K562 (cell line): ENCODE results near the gene GCDH. TPM values are rescaled to one million over a fixed set of nuclear protein-coding genes. Genes with fewer than 3 reads are reported as not detected.
A peak's percentile ranks its signal among the peaks of the same experiment; 100 is the strongest.

Experiments used
- ATAC-seq: fragments of 200-7000 bp; cut with Tn5 transposase; 3 replicates; pipeline ENCODE4 v1.9.1; 2020; ENCODE audit warnings: moderate library complexity
- BruUV-seq: library from RNA; stranded (reverse); fragments of 400-500 nt; replicated peaks from 2 replicates; lab custom pipeline; 2021; lab: Mats Ljungman, UMichigan
- CTCF ChIA-PET: fragments of 300-600 bp; formaldehyde crosslinking; extraction: SDS; loops from one replicate; lab custom pipeline; 2021; ENCODE audit warnings: low intra/inter-chr PET ratio; lab: Yijun Ruan, JAX
- POLR2A ChIA-PET: fragments of 300-600, 350-650 bp; sonication (Branson Sonifier 250); formaldehyde crosslinking; extraction: SDS; loops from one replicate; lab custom pipeline; 2021; ENCODE audit warnings: antibody characterized with exemption, inconsistent platforms; lab: Yijun Ruan, JAX
- DNase-seq, 4 experiments: peaks; one replicate each; pipeline versions ENCODE4 v3.0.0 to v3.0.0-alpha.2; 2011 to 2018; ENCODE audit warnings: low spot score in 3 of 4, mixed read lengths in 3 of 4; ENCODE audit errors: extremely low read depth in 1 of 4
- FAIRE-seq: peaks from 2 replicates; lab custom pipeline; 2011; peaks lifted over from hg19 to GRCh38; lab: Jason Lieb, UNC
- H2AFZ ChIP-seq: 2 replicates; pipeline ENCODE4 v1.6.0; 2011; ENCODE audit warnings: low read depth, low read length, control low read depth, inconsistent platforms
- H3K27ac ChIP-seq: fragments of 200-600 bp; 3 replicates; pipeline ENCODE4 v1.8.0; 2011; ENCODE audit warnings: low read depth, mild to moderate bottlenecking, control low read depth, inconsistent platforms, low read length, moderate library complexity, mixed read lengths; ENCODE audit errors: extremely low read depth
- H3K27me3 ChIP-seq, 2 experiments: fragments of 300-600 bp in 1 of 2; 2 replicates in 1 of 2; 3 replicates in 1 of 2; pipeline versions ENCODE4 v1.6.0 to v1.8.0; 2011; ENCODE audit warnings: inconsistent platforms in 2 of 2, low read length in 2 of 2, mild to moderate bottlenecking in 1 of 2, mixed read lengths in 1 of 2, moderate library complexity in 1 of 2; ENCODE audit not compliant: control insufficient read depth in 2 of 2, insufficient read depth in 2 of 2
- H3K36me3 ChIP-seq: fragments of 300-600 bp; 3 replicates; pipeline ENCODE4 v1.8.0; 2011; ENCODE audit warnings: mild to moderate bottlenecking, low read length, inconsistent platforms; ENCODE audit not compliant: control insufficient read depth, insufficient read depth
- H3K4me1 ChIP-seq, 2 experiments: fragments of 200-600 bp in 1 of 2; replicated peaks in 1 of 2; 2 replicates in 1 of 2; 3 replicates in 1 of 2; pipeline versions ENCODE4 v1.5.1 to v1.8.0; 2011; ENCODE audit warnings: inconsistent platforms in 2 of 2, low read length in 2 of 2, mild to moderate bottlenecking in 1 of 2, mixed read lengths in 1 of 2, moderate library complexity in 1 of 2; ENCODE audit not compliant: control insufficient read depth in 2 of 2, insufficient read depth in 2 of 2
- H3K4me2 ChIP-seq: 2 replicates; pipeline ENCODE4 v1.6.1; 2011; ENCODE audit warnings: low read length, control low read depth, inconsistent platforms, mixed read lengths; ENCODE audit not compliant: insufficient read depth
- H3K4me3 ChIP-seq: fragments of 200-600 bp; sonication (generic), shearing (Covaris generic); 2 replicates; pipeline ENCODE4 v1.5.1; 2016; ENCODE audit warnings: control low read depth, inconsistent platforms
- H3K79me2 ChIP-seq: fragments of 200-600 bp; 3 replicates; pipeline ENCODE4 v1.8.0; 2011; ENCODE audit warnings: low read length, inconsistent platforms; ENCODE audit not compliant: control insufficient read depth, insufficient read depth
- H3K9ac ChIP-seq, 2 experiments: 2 replicates each; pipeline versions ENCODE4 v1.6.0 to v1.6.1; 2011; ENCODE audit warnings: low read depth in 2 of 2, low read length in 2 of 2, control low read depth in 1 of 2, inconsistent platforms in 1 of 2, mild to moderate bottlenecking in 1 of 2, mixed read lengths in 1 of 2; ENCODE audit not compliant: insufficient read depth in 1 of 2
- H3K9me1 ChIP-seq: one replicate; pipeline ENCODE4 v1.6.0; 2011; ENCODE audit warnings: inconsistent platforms, mild to moderate bottlenecking, low read length, moderate library complexity; ENCODE audit not compliant: control insufficient read depth, insufficient read depth
- H3K9me3 ChIP-seq: replicated peaks from 2 replicates; pipeline ENCODE4 v1.5.1; 2011; ENCODE audit warnings: low read depth, low read length, inconsistent platforms; ENCODE audit not compliant: control insufficient read depth, insufficient read depth
- H4K20me1 ChIP-seq: replicated peaks from 2 replicates; pipeline ENCODE4 v1.6.1; 2011; ENCODE audit warnings: low read length, inconsistent platforms, mixed read lengths; ENCODE audit not compliant: control insufficient read depth, insufficient read depth
- MBD2 ChIP-seq: sonication (generic); IDR thresholded peaks from 2 replicates; pipeline ENCODE4 v1.6.1; 2016; ENCODE audit warnings: low read depth, borderline replicate concordance
- PTTG1 ChIP-seq: fragments of 450-650 bp; IDR thresholded peaks from 2 replicates; pipeline ENCODE4 v1.6.1; 2016; ENCODE audit warnings: low read depth, mild to moderate bottlenecking, missing genetic modification characterization, missing compliant biosample characterization
- YY1 ChIP-seq, 3 experiments: IDR thresholded peaks; 2 replicates each; pipeline ENCODE4 v1.6.1; 2011; ENCODE audit warnings: low read length in 2 of 3, mild to moderate bottlenecking in 2 of 3, moderate library complexity in 2 of 3, borderline replicate concordance in 1 of 3, control low read depth in 1 of 3, low read depth in 1 of 3; ENCODE audit not compliant: insufficient read depth in 3 of 3, insufficient replicate concordance in 2 of 3, control insufficient read depth in 1 of 3, insufficient read length in 1 of 3; ENCODE audit errors: extremely low read depth in 1 of 3
- ZNF212 ChIP-seq: fragments of 450-650 bp; formaldehyde crosslinking; IDR thresholded peaks from 2 replicates; pipeline ENCODE4 v1.4.0; 2020; ENCODE audit warnings: mild to moderate bottlenecking
- ZNF766 ChIP-seq: fragments of 200-800 bp; sonication (Bioruptor generic); conservative IDR thresholded peaks from 2 replicates; pipeline ENCODE4 v1.6.1; 2016; ENCODE audit warnings: missing genetic modification characterization, missing compliant biosample characterization
- whole genome bisulfite sequencing: fragments of 100-300 bp; shearing (Covaris generic); methylation state at CpG from one replicate; pipeline ENCODE4 v1.1.6; 2016; ENCODE audit warnings: low coverage, mixed read lengths; ENCODE audit not compliant: insufficient coverage; ENCODE audit errors: missing lambda C conversion rate; 5-methylcytosine and 5-hydroxymethylcytosine counted together
- in situ Hi-C: fragments of 300-500 bp; cut with MboI; formaldehyde crosslinking; loops from 4 replicates; pipeline ENCODE4 v1.15.0; 2018; ENCODE audit warnings: inconsistent platforms, mixed read lengths
- intact Hi-C: fragments of 100-400 bp; cut with micrococcal nuclease; formaldehyde crosslinking; loops from 2 replicates; pipeline ENCODE4 v1.14.2; 2022
- polyA plus RNA-seq, 8 experiments: library from polyadenylated mRNA; depleted of rRNA in 4 of 8; stranded (reverse) in 5 of 8; unstranded in 3 of 8; fragments of >200 nt; fragmentation: Nextera tagmentation in 2 of 8; fragmentation: Illumina TruSeq in 1 of 8; extraction: Ambion mirVana in 2 of 8; extraction: Trizol in 1 of 8; gene quantifications; 2 replicates each; pipeline versions ENCODE4 v1.2.1 to v1.2.3, GENCODE V29; 2011 to 2014; ENCODE audit warnings: inconsistent platforms in 1 of 8, missing spikeins in 1 of 8
- total RNA-seq, 7 experiments: library from RNA; depleted of rRNA in 6 of 7; stranded (reverse); fragments of >200 nt in 6 of 7; fragmentation: Illumina TruSeq in 2 of 7; extraction: Trizol in 2 of 7; gene quantifications; 2 replicates each; pipeline versions ENCODE4 v1.2.1 to v1.2.3, GENCODE V29; 2011 to 2021; ENCODE audit warnings: low replicate concordance in 1 of 7
- TF ChIP-seq, protein P1 (sequence below), 2 experiments: fragments of 200-800 bp in 1 of 2; sonication (Bioruptor generic) in 1 of 2; sonication (generic) in 1 of 2; formaldehyde crosslinking in 1 of 2; IDR thresholded peaks in 1 of 2; conservative IDR thresholded peaks in 1 of 2; 2 replicates each; pipeline versions ENCODE4 v1.5.0 to v1.6.1; 2016 to 2020; ENCODE audit warnings: missing compliant biosample characterization in 1 of 2, missing genetic modification characterization in 1 of 2, missing genetic modification reagents in 1 of 2

The GCDH gene
- total and polyA plus RNA-seq, 9 of the 15 experiments (the other 6 are each of a cell fraction or from before 2014, with no cell fraction given): 2.9 to 50.8 (median 19.1) TPM

GRCh38 chr19:12888006-12888603 is 2.9 kb upstream of the GCDH start:
- no peaks in the 10 kb centered on the region for H3K27me3 ChIP-seq
- peak overlapping the region; percentile 100 for H3K4me2 ChIP-seq
- peak overlapping the region; percentile 96 for H3K27ac ChIP-seq
- H4K20me1 ChIP-seq: peaks cover 10% of the 10 kb centered on the region; the same call in 1 of the 2 replicates
- no peak for FAIRE-seq
- H3K9me1 ChIP-seq: no peaks in the 10 kb centered on the region
- in situ Hi-C loops (no loop called here), intact Hi-C loops (loop anchor here (5.0 kb wide), 3 partner anchors 49 to 79 kb away; partner anchors contain the start of genes CALR, DAND5 and MAST1)
- H3K9me3 ChIP-seq: no peaks in the 10 kb centered on the region
- POLR2A ChIA-PET: interaction anchor here (0.6 to 5.9 kb wide), 9 partner anchors 11 to 262 kb away, joined by 3 to 37 read pairs (median 4); partner anchors contain the start of genes CALR, IER2, STX10 and SYCE2
- H3K4me3 ChIP-seq: peak overlapping the region; percentile 70; the same call in 1 of the 2 replicates
- TF ChIP-seq ZNF212 (CRISPR knock-in tag) (no peak), PTTG1 (tag) (no peak), MBD2 (0 out of 2 replicates have a peak, but pooled peaks have one; percentile 5), YY1 (IDR thresholded peaks at IDR 0.05; ENCODE audit: borderline replicate concordance in 1 of 3, control insufficient read depth in 1 of 3, extremely low read depth in 1 of 3, insufficient read depth in 3 of 3, insufficient read length in 1 of 3, insufficient replicate concordance in 2 of 3, low read depth in 1 of 3, low read length in 2 of 3) (peak in 2 of 3 experiments; percentile 33 to 87), ZNF766 (0 out of 2 replicates have a peak, but pooled peaks have one; percentile 27)
- TF ChIP-seq, protein P1, sequence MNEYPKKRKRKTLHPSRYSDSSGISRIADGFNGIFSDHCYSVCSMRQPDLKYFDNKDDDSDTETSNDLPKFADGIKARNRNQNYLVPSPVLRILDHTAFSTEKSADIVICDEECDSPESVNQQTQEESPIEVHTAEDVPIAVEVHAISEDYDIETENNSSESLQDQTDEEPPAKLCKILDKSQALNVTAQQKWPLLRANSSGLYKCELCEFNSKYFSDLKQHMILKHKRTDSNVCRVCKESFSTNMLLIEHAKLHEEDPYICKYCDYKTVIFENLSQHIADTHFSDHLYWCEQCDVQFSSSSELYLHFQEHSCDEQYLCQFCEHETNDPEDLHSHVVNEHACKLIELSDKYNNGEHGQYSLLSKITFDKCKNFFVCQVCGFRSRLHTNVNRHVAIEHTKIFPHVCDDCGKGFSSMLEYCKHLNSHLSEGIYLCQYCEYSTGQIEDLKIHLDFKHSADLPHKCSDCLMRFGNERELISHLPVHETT (CRISPR knock-in tag; conservative IDR thresholded peaks at IDR 0.05 in 1 of 2, IDR thresholded peaks at IDR 0.05 in 1 of 2): 0 out of 4 replicates have a peak, but pooled peaks of 1 of the 2 experiments have one; percentile 10
- peaks cover 25% of the 10 kb centered on the region for H3K36me3 ChIP-seq
- ATAC-seq: no peak
- BruUV-seq: no TSS peak
- CTCF ChIA-PET: no interaction called here
- no peak for DNase-seq
- 40% methylated on average over 5 of the region's 5 CpGs for WGBS
- H2AFZ ChIP-seq: peak overlapping the region; percentile 53
- peaks cover 66% of the 10 kb centered on the region for H3K79me2 ChIP-seq
- peaks cover 29 to 74% of the 10 kb centered on the region in 2 experiments; a peak in 4 of 5 replicates for H3K4me1 ChIP-seq
- peak overlapping the region; percentile 94 to 95 for H3K9ac ChIP-seq
